ENCODE results near the gene PTPN23. TPM values are rescaled to one million over a fixed set of nuclear protein-coding genes. Genes with fewer than 3 reads are reported as not detected.
A peak's percentile ranks its signal among the peaks of the same experiment; 100 is the strongest.

Gene PTPN23
- total and polyA plus RNA-seq, 2 of the 13 experiments (the other 11 are each of a cell fraction or from before 2014, with no cell fraction given) = 2.3 to 3.7 TPM

- TF ChIP-seq HDAC6 (IDR thresholded peaks at IDR 0.05; ENCODE audit: low read depth, low read length) = no peak
- no peak for TF ChIP-seq ZNF264 (CRISPR knock-in tag; IDR thresholded peaks at IDR 0.05)
- peak; percentile 70 for TF ChIP-seq MNT (IDR thresholded peaks at IDR 0.05)
- TF ChIP-seq POLR2G (IDR thresholded peaks at IDR 0.05; ENCODE audit: low read depth, low read length) = peak; percentile 41; the same call in 1 of the 2 replicates
- no peak for TF ChIP-seq TAF1 (CRISPR knock-in tag; IDR thresholded peaks at IDR 0.05)
- no peak for TF ChIP-seq MZF1 (CRISPR knock-in tag; IDR thresholded peaks at IDR 0.05; ENCODE audit: borderline replicate concordance)
- TF ChIP-seq AGO1 (IDR thresholded peaks at IDR 0.05; ENCODE audit: low read depth, low read length, poor library complexity, severe bottlenecking) = no peak
- TF ChIP-seq, protein P1, sequence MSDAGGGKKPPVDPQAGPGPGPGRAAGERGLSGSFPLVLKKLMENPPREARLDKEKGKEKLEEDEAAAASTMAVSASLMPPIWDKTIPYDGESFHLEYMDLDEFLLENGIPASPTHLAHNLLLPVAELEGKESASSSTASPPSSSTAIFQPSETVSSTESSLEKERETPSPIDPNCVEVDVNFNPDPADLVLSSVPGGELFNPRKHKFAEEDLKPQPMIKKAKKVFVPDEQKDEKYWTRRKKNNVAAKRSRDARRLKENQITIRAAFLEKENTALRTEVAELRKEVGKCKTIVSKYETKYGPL (CRISPR knock-in tag; IDR thresholded peaks at IDR 0.05) = no peak
- TF ChIP-seq, protein P2, sequence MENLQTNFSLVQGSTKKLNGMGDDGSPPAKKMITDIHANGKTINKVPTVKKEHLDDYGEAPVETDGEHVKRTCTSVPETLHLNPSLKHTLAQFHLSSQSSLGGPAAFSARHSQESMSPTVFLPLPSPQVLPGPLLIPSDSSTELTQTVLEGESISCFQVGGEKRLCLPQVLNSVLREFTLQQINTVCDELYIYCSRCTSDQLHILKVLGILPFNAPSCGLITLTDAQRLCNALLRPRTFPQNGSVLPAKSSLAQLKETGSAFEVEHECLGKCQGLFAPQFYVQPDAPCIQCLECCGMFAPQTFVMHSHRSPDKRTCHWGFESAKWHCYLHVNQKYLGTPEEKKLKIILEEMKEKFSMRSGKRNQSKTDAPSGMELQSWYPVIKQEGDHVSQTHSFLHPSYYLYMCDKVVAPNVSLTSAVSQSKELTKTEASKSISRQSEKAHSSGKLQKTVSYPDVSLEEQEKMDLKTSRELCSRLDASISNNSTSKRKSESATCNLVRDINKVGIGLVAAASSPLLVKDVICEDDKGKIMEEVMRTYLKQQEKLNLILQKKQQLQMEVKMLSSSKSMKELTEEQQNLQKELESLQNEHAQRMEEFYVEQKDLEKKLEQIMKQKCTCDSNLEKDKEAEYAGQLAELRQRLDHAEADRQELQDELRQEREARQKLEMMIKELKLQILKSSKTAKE (CRISPR knock-in tag; IDR thresholded peaks at IDR 0.05; ENCODE audit: borderline replicate concordance) = no peak
- no peak for TF ChIP-seq ZNF577 (CRISPR knock-in tag; IDR thresholded peaks at IDR 0.05; ENCODE audit: borderline replicate concordance, low read depth)
- TF ChIP-seq ZC3H4 (CRISPR knock-in tag; IDR thresholded peaks at IDR 0.05; ENCODE audit: borderline replicate concordance) = no peak
- peak; percentile 89 for TF ChIP-seq AGO2 (optimal IDR thresholded peaks at IDR 0.05; ENCODE audit: low read depth, low read length)
- TF ChIP-seq HMGXB3 (CRISPR knock-in tag; IDR thresholded peaks at IDR 0.05; ENCODE audit: borderline replicate concordance) = no peak
- TF ChIP-seq KDM2A (CRISPR knock-in tag; IDR thresholded peaks at IDR 0.05; ENCODE audit: borderline replicate concordance, low read depth) = no peak
- TF ChIP-seq FOSL1 (CRISPR knock-in tag; IDR thresholded peaks at IDR 0.05; ENCODE audit: borderline replicate concordance) = no peak
- no peak for TF ChIP-seq ETV6 (CRISPR knock-in tag; conservative IDR thresholded peaks at IDR 0.05)
- TF ChIP-seq CCAR2 (optimal IDR thresholded peaks at IDR 0.05; ENCODE audit: low read depth, low read length) = no peak
- 0 out of 2 replicates have a peak, but pooled peaks have one; percentile 56 for TF ChIP-seq ZC3H13 (CRISPR knock-in tag; IDR thresholded peaks at IDR 0.05)
Observed at GRCh38 chr3:47411696-47412452, 31.1 kb downstream of the PTPN23 start (continued).

Measured in HepG2 (cell line).